Measurements from ENCODE around the gene ANKRD62. TPM values are rescaled to one million over a fixed set of nuclear protein-coding genes. Genes with fewer than 3 reads are reported as not detected.
"Not testable (repeated sequence)": the region's sequence is repeated elsewhere in the genome, so short reads cannot be mapped to it uniquely, and the experiment has no call there.

ANKRD62 gene
- polyA plus RNA-seq, 4 donors, result 0.27 TPM; not detected in 3

DNA sequence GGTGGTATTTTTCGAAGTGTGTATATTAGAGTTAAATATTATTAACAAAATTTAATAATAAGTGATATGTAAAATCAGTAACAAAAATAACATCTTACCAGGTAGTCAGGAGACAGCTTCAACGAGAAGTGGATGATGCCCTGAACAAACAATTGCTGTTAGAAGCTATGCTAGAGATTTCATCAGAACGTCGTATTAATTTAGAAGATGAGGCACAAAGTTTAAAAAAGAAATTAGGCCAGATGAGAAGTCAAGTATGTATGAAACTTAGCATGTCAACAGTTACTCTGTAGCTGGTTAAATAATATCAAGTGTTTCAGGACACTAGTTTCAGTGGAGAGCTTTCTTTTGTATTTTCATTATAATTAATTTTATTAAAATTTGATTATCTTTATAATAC, 34.0 kb downstream of the ANKRD62 start:
- H3K4me3 ChIP-seq (ENCODE audit: low read depth in 1 of 3, low read length in 3 of 3); H3K4me1 ChIP-seq (ENCODE audit: control insufficient read depth in 3 of 3, insufficient read depth in 2 of 3, low read depth in 1 of 3, low read length in 2 of 3); H3K27ac ChIP-seq (ENCODE audit: low read depth in 1 of 3, low read length in 2 of 3); H3K36me3 ChIP-seq (ENCODE audit: control insufficient read depth in 3 of 3, insufficient read depth in 2 of 3, low read depth in 1 of 3, low read length in 3 of 3); FAIRE-seq; H3K9me3 ChIP-seq (ENCODE audit: control insufficient read depth in 2 of 2, insufficient read depth in 1 of 2, low read depth in 1 of 2, low read length in 1 of 2); DNase-seq; H3K27me3 ChIP-seq (ENCODE audit: control insufficient read depth in 3 of 3, insufficient read depth in 3 of 3, low read length in 3 of 3): not testable (repeated sequence)
- 73 to 75% (median 73%) methylated on average over 4 of the region's 4 CpGs for WGBS, 3 donors

DNA sequence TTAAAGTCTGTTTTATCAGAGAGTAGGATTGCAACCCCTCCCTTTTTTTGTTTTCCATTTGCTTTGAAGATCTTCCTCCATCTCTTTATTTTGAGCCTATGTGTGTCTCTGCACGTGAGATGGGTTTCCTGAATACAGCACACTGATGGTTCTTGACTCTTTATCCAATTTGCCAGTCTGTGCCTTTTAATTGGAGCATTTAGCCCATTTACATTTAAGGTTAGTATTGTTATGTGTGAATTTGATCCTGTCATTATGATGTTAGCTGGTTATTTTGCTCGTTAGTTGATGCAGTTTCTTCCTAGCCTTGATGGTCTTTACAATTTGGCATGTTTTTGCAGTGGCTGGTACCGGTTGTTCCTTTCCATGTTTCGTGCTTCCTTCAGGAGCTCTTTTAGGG, 45.2 kb downstream of the ANKRD62 start:
- H3K27me3 ChIP-seq (ENCODE audit: control insufficient read depth in 3 of 3, insufficient read depth in 3 of 3, low read length in 3 of 3); H3K27ac ChIP-seq (ENCODE audit: low read depth in 1 of 3, low read length in 2 of 3); H3K36me3 ChIP-seq (ENCODE audit: control insufficient read depth in 3 of 3, insufficient read depth in 2 of 3, low read depth in 1 of 3, low read length in 3 of 3); H3K4me3 ChIP-seq (ENCODE audit: low read depth in 1 of 3, low read length in 3 of 3); H3K9me3 ChIP-seq (ENCODE audit: control insufficient read depth in 2 of 2, insufficient read depth in 1 of 2, low read depth in 1 of 2, low read length in 1 of 2); FAIRE-seq; DNase-seq; H3K4me1 ChIP-seq (ENCODE audit: control insufficient read depth in 3 of 3, insufficient read depth in 2 of 3, low read depth in 1 of 3, low read length in 2 of 3): not testable (repeated sequence)
- 71 to 88% (median 84%) methylated on average over 2 to 3 of the region's 4 CpGs for WGBS, 3 donors

DNA sequence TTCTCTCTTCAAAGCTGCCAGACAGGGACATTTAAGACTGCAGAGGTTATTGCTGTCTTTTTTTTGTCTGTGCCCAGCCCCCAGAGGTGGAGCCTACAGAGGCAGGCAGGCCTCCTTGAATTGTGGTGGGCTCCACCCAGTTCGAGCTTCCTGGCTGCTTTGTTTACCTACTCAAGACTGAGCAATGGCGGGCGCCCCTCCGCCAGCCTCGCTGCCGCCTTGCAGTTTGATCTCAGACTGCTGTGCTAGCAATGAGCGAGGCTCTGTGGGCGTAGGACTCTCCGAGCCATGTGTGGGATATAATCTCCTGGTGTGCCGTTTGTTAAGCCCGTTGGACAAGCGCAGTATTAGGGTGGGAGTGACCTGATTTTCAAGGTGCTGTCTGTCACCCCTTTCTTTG, 47.2 kb downstream of the ANKRD62 start:
- not testable (repeated sequence) for H3K27me3 ChIP-seq (ENCODE audit: control insufficient read depth in 3 of 3, insufficient read depth in 3 of 3, low read length in 3 of 3); H3K36me3 ChIP-seq (ENCODE audit: control insufficient read depth in 3 of 3, insufficient read depth in 2 of 3, low read depth in 1 of 3, low read length in 3 of 3); FAIRE-seq; H3K27ac ChIP-seq (ENCODE audit: low read depth in 1 of 3, low read length in 2 of 3); H3K4me3 ChIP-seq (ENCODE audit: low read depth in 1 of 3, low read length in 3 of 3); H3K9me3 ChIP-seq (ENCODE audit: control insufficient read depth in 2 of 2, insufficient read depth in 1 of 2, low read depth in 1 of 2, low read length in 1 of 2); DNase-seq; H3K4me1 ChIP-seq (ENCODE audit: control insufficient read depth in 3 of 3, insufficient read depth in 2 of 3, low read depth in 1 of 3, low read length in 2 of 3)
- whole genome bisulfite sequencing, 3 donors, result 87 to 95% (median 91%) methylated on average over 6 to 11 of the region's 12 CpGs

DNA sequence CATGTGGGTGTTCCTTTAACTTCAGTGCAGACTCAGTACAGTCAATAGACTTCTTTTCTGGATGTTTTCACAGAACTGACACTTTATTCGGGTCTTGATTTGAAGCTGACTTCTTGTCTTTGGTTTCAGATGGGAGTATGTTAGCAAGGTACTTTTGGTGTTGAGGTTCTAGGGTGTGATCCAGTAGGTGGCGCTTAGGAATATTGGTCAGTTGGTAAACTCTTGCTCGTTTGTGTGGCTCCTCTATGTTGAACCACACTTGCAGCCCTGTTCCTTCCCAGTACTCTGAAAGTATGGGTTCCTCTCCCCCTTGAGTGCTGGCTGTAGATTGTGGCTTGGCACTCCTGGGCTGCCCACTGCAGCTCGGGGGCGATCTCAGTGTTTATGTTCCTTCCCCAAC, 48.1 kb downstream of the ANKRD62 start:
- H3K9me3 ChIP-seq (ENCODE audit: control insufficient read depth in 2 of 2, insufficient read depth in 1 of 2, low read depth in 1 of 2, low read length in 1 of 2); H3K27me3 ChIP-seq (ENCODE audit: control insufficient read depth in 3 of 3, insufficient read depth in 3 of 3, low read length in 3 of 3); DNase-seq; H3K4me1 ChIP-seq (ENCODE audit: control insufficient read depth in 3 of 3, insufficient read depth in 2 of 3, low read depth in 1 of 3, low read length in 2 of 3); H3K4me3 ChIP-seq (ENCODE audit: low read depth in 1 of 3, low read length in 3 of 3); H3K36me3 ChIP-seq (ENCODE audit: control insufficient read depth in 3 of 3, insufficient read depth in 2 of 3, low read depth in 1 of 3, low read length in 3 of 3); H3K27ac ChIP-seq (ENCODE audit: low read depth in 1 of 3, low read length in 2 of 3); FAIRE-seq: not testable (repeated sequence)
- no CpG with 5 or more reads among the region's 5 CpGs for WGBS, 3 donors

DNA sequence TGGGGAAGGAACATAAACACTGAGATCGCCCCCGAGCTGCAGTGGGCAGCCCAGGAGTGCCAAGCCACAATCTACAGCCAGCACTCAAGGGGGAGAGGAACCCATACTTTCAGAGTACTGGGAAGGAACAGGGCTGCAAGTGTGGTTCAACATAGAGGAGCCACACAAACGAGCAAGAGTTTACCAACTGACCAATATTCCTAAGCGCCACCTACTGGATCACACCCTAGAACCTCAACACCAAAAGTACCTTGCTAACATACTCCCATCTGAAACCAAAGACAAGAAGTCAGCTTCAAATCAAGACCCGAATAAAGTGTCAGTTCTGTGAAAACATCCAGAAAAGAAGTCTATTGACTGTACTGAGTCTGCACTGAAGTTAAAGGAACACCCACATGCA, 55.8 kb downstream of the ANKRD62 start:
- WGBS, 3 donors, result no CpG with 5 or more reads among the region's 5 CpGs

DNA sequence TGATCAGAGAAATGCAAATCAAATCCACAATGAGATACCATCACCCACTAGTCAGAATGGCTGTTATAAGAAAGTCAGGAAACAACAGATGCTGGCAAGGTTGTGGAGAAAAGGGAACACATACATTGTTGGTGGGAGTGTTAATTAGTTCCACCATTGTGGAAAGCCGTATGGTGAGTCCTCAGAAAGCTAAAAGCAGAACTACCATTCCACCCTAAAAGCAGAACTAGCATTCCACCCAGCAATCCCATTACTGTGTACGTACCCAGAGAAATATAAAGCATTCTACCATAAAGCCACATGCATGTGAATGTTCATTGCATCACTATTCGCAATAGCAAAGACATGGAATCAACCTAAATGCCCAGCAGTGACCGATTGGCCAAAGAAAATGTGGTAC, 60.7 kb downstream of the ANKRD62 start:
- FAIRE-seq (no peak), DNase-seq (no peak)
- no peaks in the 10 kb centered on the region for H3K36me3 ChIP-seq (ENCODE audit: control insufficient read depth in 3 of 3, insufficient read depth in 2 of 3, low read depth in 1 of 3, low read length in 3 of 3)
- no peaks in the 10 kb centered on the region for H3K27me3 ChIP-seq (ENCODE audit: control insufficient read depth in 3 of 3, insufficient read depth in 3 of 3, low read length in 3 of 3)
- 79 to 82% (median 80%) methylated on average over 4 of the region's 4 CpGs for WGBS, 3 donors
- no peaks in the 10 kb centered on the region for H3K9me3 ChIP-seq (ENCODE audit: control insufficient read depth in 2 of 2, insufficient read depth in 1 of 2, low read depth in 1 of 2, low read length in 1 of 2)
- H3K27ac ChIP-seq (ENCODE audit: low read depth in 1 of 3, low read length in 2 of 3), result no peak overlapping the region
- H3K4me1 ChIP-seq (ENCODE audit: control insufficient read depth in 3 of 3, insufficient read depth in 2 of 3, low read depth in 1 of 3, low read length in 2 of 3), result no peaks in the 10 kb centered on the region
- H3K4me3 ChIP-seq (ENCODE audit: low read depth in 1 of 3, low read length in 3 of 3), result no peak overlapping the region

More for the DNA sequence above, 55.8 kb downstream of the ANKRD62 start:
- H3K27me3 ChIP-seq (ENCODE audit: control insufficient read depth in 3 of 3, insufficient read depth in 3 of 3, low read length in 3 of 3); H3K4me1 ChIP-seq (ENCODE audit: control insufficient read depth in 3 of 3, insufficient read depth in 2 of 3, low read depth in 1 of 3, low read length in 2 of 3); H3K36me3 ChIP-seq (ENCODE audit: control insufficient read depth in 3 of 3, insufficient read depth in 2 of 3, low read depth in 1 of 3, low read length in 3 of 3); H3K27ac ChIP-seq (ENCODE audit: low read depth in 1 of 3, low read length in 2 of 3); DNase-seq; H3K4me3 ChIP-seq (ENCODE audit: low read depth in 1 of 3, low read length in 3 of 3); H3K9me3 ChIP-seq (ENCODE audit: control insufficient read depth in 2 of 2, insufficient read depth in 1 of 2, low read depth in 1 of 2, low read length in 1 of 2); FAIRE-seq: not testable (repeated sequence)

DNA sequence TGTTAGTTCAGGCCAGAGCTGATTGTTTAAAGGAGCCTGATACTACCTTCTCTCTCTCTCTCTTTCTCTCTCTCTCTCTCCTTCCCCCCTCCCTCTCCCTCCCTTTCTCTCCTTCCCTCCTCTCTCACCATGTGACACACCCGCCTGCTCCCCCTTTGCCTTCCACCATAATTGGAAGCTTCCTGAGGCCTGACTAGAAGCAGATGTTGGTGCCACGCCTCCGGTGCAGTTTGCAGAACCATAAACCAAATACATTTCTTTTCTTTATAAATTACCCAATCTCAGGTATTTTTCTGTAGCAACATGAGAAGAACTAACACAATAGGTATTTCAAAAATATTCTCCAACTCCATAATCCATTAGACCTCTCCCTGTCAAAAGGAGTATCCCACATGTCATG, 62.4 kb downstream of the ANKRD62 start:
- H3K9me3 ChIP-seq (ENCODE audit: control insufficient read depth in 2 of 2, insufficient read depth in 1 of 2, low read depth in 1 of 2, low read length in 1 of 2), result no peaks in the 10 kb centered on the region
- 81 to 82% (median 82%) methylated on average over 3 of the region's 3 CpGs for WGBS, 3 donors
- FAIRE-seq (no peak), DNase-seq (no peak)
- no peaks in the 10 kb centered on the region for H3K36me3 ChIP-seq (ENCODE audit: control insufficient read depth in 3 of 3, insufficient read depth in 2 of 3, low read depth in 1 of 3, low read length in 3 of 3)
- H3K27me3 ChIP-seq (ENCODE audit: control insufficient read depth in 3 of 3, insufficient read depth in 3 of 3, low read length in 3 of 3), result no peaks in the 10 kb centered on the region
- H3K4me1 ChIP-seq (ENCODE audit: control insufficient read depth in 3 of 3, insufficient read depth in 2 of 3, low read depth in 1 of 3, low read length in 2 of 3), result no peaks in the 10 kb centered on the region
- H3K4me3 ChIP-seq (ENCODE audit: low read depth in 1 of 3, low read length in 3 of 3), result no peak overlapping the region
- no peak overlapping the region for H3K27ac ChIP-seq (ENCODE audit: low read depth in 1 of 3, low read length in 2 of 3)

DNA sequence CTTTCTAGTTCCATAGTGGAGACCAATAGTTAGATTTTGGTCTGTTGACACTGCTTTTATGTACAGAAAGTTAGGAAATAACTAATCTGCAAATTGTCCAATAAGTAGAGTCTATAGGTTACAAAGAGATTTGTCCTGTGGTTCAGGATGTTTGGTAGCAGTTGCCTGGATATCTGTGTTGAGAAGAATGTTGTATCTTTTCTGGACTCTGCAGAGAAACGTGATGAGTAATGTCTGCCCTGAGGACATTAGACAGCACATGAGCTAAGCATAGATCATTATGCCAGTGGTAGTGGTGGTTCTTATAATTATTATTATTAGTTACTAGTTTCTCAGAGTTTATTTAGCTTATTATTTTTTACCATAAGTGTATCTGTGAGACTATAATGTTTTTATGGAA, 65.8 kb downstream of the ANKRD62 start:
- FAIRE-seq, result no peak
- Histone ChIP-seq H3K9me3 (ENCODE audit: control insufficient read depth in 2 of 2, insufficient read depth in 1 of 2, low read depth in 1 of 2, low read length in 1 of 2) (no peaks in the 10 kb centered on the region), H3K27ac (ENCODE audit: low read depth in 1 of 3, low read length in 2 of 3) (no peak overlapping the region), H3K4me1 (ENCODE audit: control insufficient read depth in 3 of 3, insufficient read depth in 2 of 3, low read depth in 1 of 3, low read length in 2 of 3) (no peaks in the 10 kb centered on the region), H3K27me3 (ENCODE audit: control insufficient read depth in 3 of 3, insufficient read depth in 3 of 3, low read length in 3 of 3) (no peaks in the 10 kb centered on the region), H3K36me3 (ENCODE audit: control insufficient read depth in 3 of 3, insufficient read depth in 2 of 3, low read depth in 1 of 3, low read length in 3 of 3) (no peaks in the 10 kb centered on the region), H3K4me3 (ENCODE audit: low read depth in 1 of 3, low read length in 3 of 3) (no peak overlapping the region)
- 34 to 43% (median 39%) methylated on average over 1 of the region's 1 CpG for WGBS, 3 donors
- DNase-seq, result no peak

DNA sequence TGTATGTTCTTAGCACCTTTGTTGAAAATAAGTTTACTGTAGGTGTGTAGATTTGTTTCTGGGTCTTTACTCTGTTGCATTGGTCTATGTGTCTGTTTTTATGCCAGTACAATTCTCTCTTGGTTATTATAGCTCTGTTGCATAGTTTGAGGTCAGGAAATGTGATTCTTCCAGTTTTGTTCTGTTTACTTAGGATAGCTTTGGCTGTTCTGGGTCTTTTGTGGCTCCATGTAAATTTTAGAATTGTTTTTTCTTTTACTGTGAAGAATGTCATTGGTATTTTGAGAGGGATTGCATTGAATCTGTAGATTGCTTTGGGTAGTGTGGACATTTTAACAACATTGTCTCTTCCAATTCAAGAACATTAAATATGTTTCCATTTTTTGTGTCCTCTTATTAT, 69.1 kb downstream of the ANKRD62 start:
- H3K4me1 ChIP-seq (ENCODE audit: control insufficient read depth in 3 of 3, insufficient read depth in 2 of 3, low read depth in 1 of 3, low read length in 2 of 3), result no peaks in the 10 kb centered on the region
- no peaks in the 10 kb centered on the region for H3K9me3 ChIP-seq (ENCODE audit: control insufficient read depth in 2 of 2, insufficient read depth in 1 of 2, low read depth in 1 of 2, low read length in 1 of 2)
- no peaks in the 10 kb centered on the region for H3K27me3 ChIP-seq (ENCODE audit: control insufficient read depth in 3 of 3, insufficient read depth in 3 of 3, low read length in 3 of 3)
- no peak overlapping the region for H3K27ac ChIP-seq (ENCODE audit: low read depth in 1 of 3, low read length in 2 of 3)
- no peaks in the 10 kb centered on the region for H3K36me3 ChIP-seq (ENCODE audit: control insufficient read depth in 3 of 3, insufficient read depth in 2 of 3, low read depth in 1 of 3, low read length in 3 of 3)
- FAIRE-seq (no peak), DNase-seq (no peak)
- no peak overlapping the region for H3K4me3 ChIP-seq (ENCODE audit: low read depth in 1 of 3, low read length in 3 of 3)
